Natural killer cell treated with Interleukin-12 subunit alpha and Interleukin-12 subunit beta and Interleukin-15 and Interleukin-18, amount 100 ng/mL, for 72 hours (primary cell): Measurements from ENCODE around the gene MYRIP. TPM values are rescaled to one million over a fixed set of nuclear protein-coding genes. Genes with fewer than 3 reads are reported as not detected.

Experiments
- ATAC-seq, 2 donors: fragments of 150-1000 bp; cut with Tn5 transposase in 1 of 2; sonication (Bioruptor Pico), chemical (Tn5 transposase) in 1 of 2; 2 replicates each; pipeline ENCODE4 v1.10.0; 2021
- DNase-seq: peaks from one replicate; pipeline ENCODE4 v3.0.0; 2022; ENCODE audit warnings: low spot score
- H3K27ac Mint-ChIP-seq, 2 donors: 1 replicate in 1 of 2; 2 replicates in 1 of 2; pipeline ENCODE4 v1.8.0; 2022; ENCODE audit warnings: mixed read lengths in 2 of 2, mild to moderate bottlenecking in 1 of 2, moderate library complexity in 1 of 2
- H3K27me3 Mint-ChIP-seq, 2 donors: 1 replicate in 1 of 2; 2 replicates in 1 of 2; pipeline ENCODE4 v1.8.0; 2022; ENCODE audit warnings: mixed read lengths in 2 of 2
- H3K36me3 Mint-ChIP-seq: one replicate; pipeline ENCODE4 v1.8.0; 2022; ENCODE audit warnings: mixed read lengths
- H3K4me1 Mint-ChIP-seq, 2 donors: 1 replicate in 1 of 2; 2 replicates in 1 of 2; pipeline ENCODE4 v1.8.0; 2022; ENCODE audit warnings: low read depth in 2 of 2, mixed read lengths in 2 of 2, mild to moderate bottlenecking in 1 of 2
- H3K4me3 Mint-ChIP-seq: one replicate; pipeline ENCODE4 v1.8.0; 2022; ENCODE audit warnings: mixed read lengths
- H3K9me3 Mint-ChIP-seq: 2 replicates; pipeline ENCODE4 v1.8.0; 2022; ENCODE audit warnings: mixed read lengths
- total RNA-seq, 2 donors: library from RNA; stranded (reverse); gene quantifications; one replicate each; pipeline ENCODE4 v1.2.3, GENCODE V29; 2022

Gene MYRIP
- total RNA-seq, 2 donors from 2014 or later = not detected

DNA sequence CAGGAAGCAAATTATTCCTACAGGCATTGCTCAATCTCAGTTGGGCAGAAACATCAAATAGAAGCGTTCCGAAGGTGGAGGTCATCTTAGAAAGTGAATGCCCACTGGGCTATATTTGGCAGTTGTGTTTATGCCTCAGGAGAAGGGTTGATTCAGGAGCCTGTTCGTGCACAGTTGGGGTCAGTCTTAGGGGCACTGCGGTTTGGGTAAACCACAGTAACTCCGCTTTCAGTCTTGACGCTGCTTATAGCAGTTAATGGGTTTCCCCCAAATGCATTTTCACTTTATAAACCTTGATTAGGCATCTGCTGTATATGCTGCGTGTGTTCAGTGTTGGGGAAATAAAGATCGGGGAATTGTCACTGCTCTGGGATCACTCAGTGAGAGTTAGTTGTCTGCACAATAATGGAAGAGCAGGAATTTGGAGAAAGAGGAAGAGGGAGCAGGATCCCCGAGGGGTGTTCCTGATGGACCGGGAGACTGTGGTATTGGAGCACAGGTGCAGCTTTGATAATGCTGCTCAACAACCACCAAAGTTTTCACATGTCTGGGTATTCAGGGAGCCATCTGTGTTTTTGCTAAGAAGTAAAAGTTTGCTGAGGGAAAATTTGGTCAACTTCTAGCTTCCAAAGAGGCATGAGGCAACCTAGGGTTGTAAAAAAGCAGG is 375.8 kb downstream of the MYRIP start:
- H3K27ac Mint-ChIP-seq = no peak overlapping the region
- H3K27me3 Mint-ChIP-seq = peaks cover 2 to 7% of the 10 kb centered on the region in 2 donors
- no peak for DNase-seq
- no peak for ATAC-seq
- H3K9me3 Mint-ChIP-seq = no peaks in the 10 kb centered on the region
- H3K4me1 Mint-ChIP-seq = peaks cover 3 to 5% of the 10 kb centered on the region in 2 donors
- no peak overlapping the region for H3K4me3 Mint-ChIP-seq
- H3K36me3 Mint-ChIP-seq = no peaks in the 10 kb centered on the region

DNA sequence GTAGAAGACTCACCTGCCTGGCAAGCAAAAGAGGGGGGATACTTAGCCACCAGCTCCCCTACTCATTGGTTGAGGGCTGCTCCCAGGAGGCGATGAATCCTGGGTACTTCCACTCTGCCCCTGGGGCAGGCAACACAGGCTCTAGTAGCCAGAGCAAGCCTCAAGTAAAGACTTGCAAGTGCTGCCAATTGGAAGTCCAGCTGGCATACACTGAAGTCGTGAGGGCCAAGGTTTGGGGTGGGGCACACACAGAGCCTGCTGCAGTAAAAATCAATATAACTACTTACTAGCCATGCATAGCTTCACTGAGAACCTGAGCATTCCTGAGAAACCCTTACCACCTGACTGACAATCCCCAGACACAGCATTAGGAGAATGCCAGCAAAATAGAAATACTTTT is 377.1 kb downstream of the MYRIP start:
- Mint-ChIP-seq H3K9me3 (no peaks in the 10 kb centered on the region), H3K27ac (no peak overlapping the region), H3K36me3 (no peaks in the 10 kb centered on the region), H3K4me3 (no peak overlapping the region), H3K4me1 (peaks cover 3 to 5% of the 10 kb centered on the region in 2 donors), H3K27me3 (peaks cover 2 to 7% of the 10 kb centered on the region in 2 donors)
- ATAC-seq (no peak), DNase-seq (no peak)

DNA sequence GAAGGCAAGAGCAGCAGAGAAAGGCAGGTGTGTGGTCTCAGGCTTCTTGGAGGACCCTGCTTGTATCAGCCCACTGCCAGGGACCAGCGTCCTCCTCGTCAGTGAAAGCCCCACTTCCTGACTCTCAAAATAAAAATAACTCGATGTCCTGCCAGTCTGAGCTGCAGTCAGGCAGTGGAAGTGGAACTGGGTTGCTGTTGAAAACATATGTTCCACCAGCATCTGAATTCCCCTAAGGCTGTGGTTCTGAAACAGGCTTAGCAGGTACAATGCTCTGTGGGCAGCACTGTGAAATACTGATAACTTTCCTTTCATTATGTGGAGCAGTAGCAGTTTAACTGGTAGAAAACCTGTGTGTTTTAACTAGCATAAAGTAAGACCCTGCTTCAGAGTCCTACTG is 378.5 kb downstream of the MYRIP start:
- no peak overlapping the region for H3K27ac Mint-ChIP-seq
- peaks cover 2 to 7% of the 10 kb centered on the region in 2 donors for H3K27me3 Mint-ChIP-seq
- ATAC-seq = no peak
- H3K4me3 Mint-ChIP-seq = no peak overlapping the region
- H3K4me1 Mint-ChIP-seq = peaks cover 3 to 5% of the 10 kb centered on the region in 2 donors
- DNase-seq = no peak
- H3K36me3 Mint-ChIP-seq = no peaks in the 10 kb centered on the region
- H3K9me3 Mint-ChIP-seq = no peaks in the 10 kb centered on the region

DNA sequence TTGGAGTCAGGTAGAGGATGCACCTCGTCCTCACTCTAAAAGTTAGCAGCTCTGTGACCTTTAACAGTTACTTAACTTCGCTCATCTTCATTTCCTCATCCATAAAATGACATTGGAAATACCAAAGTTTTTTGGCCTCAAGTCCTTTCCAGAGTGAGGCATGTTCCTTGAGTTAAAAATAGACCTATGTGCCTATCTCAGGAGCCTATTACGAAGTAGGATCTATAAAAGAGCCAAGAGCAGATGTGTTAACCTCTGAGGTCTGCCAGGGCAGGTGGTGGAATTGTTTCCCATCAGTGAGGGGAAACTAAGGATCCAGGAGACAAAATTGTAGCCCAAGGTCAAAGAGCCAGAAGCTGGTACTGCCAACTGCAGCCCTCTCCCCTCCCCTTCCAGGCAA is 379.7 kb downstream of the MYRIP start:
- no peak overlapping the region for H3K27ac Mint-ChIP-seq
- H3K27me3 Mint-ChIP-seq = peaks cover 2 to 7% of the 10 kb centered on the region in 2 donors
- H3K9me3 Mint-ChIP-seq = no peaks in the 10 kb centered on the region
- no peaks in the 10 kb centered on the region for H3K36me3 Mint-ChIP-seq
- DNase-seq (no peak), ATAC-seq (no peak)
- peaks cover 3 to 5% of the 10 kb centered on the region in 2 donors for H3K4me1 Mint-ChIP-seq
- H3K4me3 Mint-ChIP-seq = no peak overlapping the region

DNA sequence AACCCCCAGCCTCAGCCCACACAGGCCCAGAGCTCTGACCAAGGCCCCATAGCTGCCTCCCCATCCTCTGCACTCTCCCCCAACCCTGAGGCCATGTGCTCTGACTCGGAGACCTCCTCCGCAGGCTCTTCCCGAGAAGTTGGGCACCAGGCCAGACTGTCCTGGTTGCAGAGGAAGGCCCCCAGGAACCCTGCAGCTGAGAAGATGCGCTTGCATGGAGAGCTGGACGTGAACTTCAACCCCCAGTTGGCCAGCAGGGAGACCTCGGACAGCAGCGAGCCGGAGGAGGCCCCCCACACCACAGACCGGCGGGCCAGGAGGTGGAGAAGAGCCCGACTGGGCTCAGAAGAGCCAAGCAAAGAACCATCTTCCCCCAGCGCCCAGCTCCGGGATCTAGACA is 380.6 kb downstream of the MYRIP start:
- no peak overlapping the region for H3K4me3 Mint-ChIP-seq
- no peak overlapping the region for H3K27ac Mint-ChIP-seq
- no peaks in the 10 kb centered on the region for H3K36me3 Mint-ChIP-seq
- no peak for DNase-seq
- no peaks in the 10 kb centered on the region for H3K9me3 Mint-ChIP-seq
- no peak for ATAC-seq
- H3K27me3 Mint-ChIP-seq = peaks cover 2 to 5% of the 10 kb centered on the region in 2 donors
- H3K4me1 Mint-ChIP-seq = peaks cover 3% of the 10 kb centered on the region in 2 donors

DNA sequence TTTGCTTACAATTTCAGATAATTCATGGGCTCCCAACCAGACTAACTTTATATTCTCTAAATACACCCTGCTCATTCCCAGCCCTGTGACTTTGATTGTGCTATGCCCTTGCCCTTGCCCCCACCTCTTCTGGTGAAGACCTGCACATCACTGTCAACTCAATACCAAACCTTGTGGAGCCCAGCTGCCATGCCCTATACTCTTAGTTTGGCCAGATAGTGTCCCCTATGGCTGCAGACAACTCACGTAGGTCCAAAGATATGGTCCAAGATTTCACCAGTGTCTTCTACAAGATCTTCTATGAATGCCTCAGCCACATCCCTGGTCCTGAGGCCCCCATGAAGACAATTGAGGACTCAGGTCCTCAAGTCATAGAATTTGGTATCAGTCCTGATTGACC is 381.8 kb downstream of the MYRIP start:
- no peak overlapping the region for H3K4me3 Mint-ChIP-seq
- no peaks in the 10 kb centered on the region for H3K4me1 Mint-ChIP-seq
- H3K9me3 Mint-ChIP-seq = no peaks in the 10 kb centered on the region
- no peaks in the 10 kb centered on the region for H3K36me3 Mint-ChIP-seq
- no peaks in the 10 kb centered on the region for H3K27me3 Mint-ChIP-seq
- H3K27ac Mint-ChIP-seq = no peak overlapping the region
- ATAC-seq = no peak
- DNase-seq = no peak

DNA sequence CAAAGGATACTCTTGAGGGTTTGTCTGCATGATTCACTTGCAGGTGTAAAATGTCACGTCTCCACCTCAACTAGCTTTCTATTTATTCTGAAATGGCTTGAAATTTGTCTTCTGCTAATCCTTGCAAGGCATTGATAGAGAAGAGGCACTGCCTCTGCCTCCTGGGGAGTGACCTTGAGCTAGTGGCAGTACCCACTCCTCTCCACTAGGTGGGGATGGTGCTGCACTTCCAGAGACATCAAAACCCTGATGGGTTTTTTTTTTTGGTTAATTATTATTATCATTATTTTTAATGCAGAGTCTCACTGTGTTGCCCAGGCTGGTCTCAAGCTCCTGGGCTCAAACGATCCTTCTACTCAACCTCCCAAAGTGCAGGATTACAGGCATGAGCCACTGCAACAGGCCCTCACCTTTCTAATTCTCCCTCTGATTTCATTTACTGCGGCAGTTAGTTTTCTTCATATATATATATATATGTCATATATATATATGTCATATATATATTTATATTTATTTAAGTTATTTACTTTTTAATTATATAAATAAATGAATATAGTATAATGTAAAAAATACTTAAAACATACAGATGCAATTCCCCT is 382.5 kb downstream of the MYRIP start:
- Mint-ChIP-seq H3K27me3 (no peaks in the 10 kb centered on the region), H3K4me1 (no peaks in the 10 kb centered on the region), H3K27ac (no peak overlapping the region), H3K9me3 (no peaks in the 10 kb centered on the region), H3K4me3 (no peak overlapping the region), H3K36me3 (no peaks in the 10 kb centered on the region)
- DNase-seq = no peak
- ATAC-seq = peak; percentile 59 to 76

DNA sequence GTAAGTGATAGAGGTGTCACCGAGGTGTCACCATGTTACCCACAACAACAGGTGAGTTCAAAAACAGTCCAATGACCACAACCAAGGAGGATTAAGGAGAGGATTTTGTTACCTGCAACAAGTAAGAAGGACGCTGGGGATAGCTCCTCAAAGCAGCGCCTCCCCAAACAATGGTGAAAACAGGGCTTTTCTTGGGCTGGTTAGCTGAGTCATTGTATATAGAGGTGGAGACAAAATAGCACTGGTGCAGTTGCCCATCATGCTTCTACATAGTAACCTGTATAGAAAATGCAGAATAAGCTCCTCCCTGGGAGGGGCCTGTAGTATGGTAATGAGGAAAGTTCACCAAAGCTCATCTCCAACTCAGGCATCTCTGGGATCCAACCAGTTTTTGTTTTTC is 383.2 kb downstream of the MYRIP start:
- H3K4me3 Mint-ChIP-seq = no peak overlapping the region
- no peaks in the 10 kb centered on the region for H3K36me3 Mint-ChIP-seq
- no peak for DNase-seq
- H3K27ac Mint-ChIP-seq = no peak overlapping the region
- H3K27me3 Mint-ChIP-seq = peaks cover 0 to 3% of the 10 kb centered on the region in 2 donors
- no peaks in the 10 kb centered on the region for H3K9me3 Mint-ChIP-seq
- H3K4me1 Mint-ChIP-seq = no peaks in the 10 kb centered on the region
- ATAC-seq = no peak

DNA sequence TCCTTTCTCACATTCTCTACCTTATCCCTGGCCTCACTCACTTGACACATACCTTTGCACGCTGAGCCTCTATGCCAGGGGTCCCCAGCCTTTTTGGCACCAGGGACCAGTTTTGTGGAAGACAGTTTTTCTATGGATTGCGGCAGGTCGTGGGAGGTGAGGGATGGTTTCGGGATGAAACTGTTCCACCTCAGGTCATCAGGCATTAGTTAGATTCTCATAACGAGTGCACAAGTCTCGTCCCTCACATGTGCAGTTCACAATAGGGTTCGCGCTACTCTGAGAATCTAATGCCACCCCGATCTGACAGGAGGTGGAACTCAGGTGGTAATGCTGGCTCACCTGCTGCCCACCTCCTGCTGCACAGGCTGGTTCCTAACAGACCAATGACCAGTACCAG is 387.6 kb downstream of the MYRIP start:
- Mint-ChIP-seq H3K4me3 (no peak overlapping the region), H3K9me3 (no peaks in the 10 kb centered on the region), H3K4me1 (no peaks in the 10 kb centered on the region), H3K27ac (no peak overlapping the region), H3K36me3 (no peaks in the 10 kb centered on the region), H3K27me3 (peaks cover 0 to 7% of the 10 kb centered on the region in 2 donors)
- peak in 1 of 2 donors; percentile 52 for ATAC-seq
- DNase-seq = no peak

DNA sequence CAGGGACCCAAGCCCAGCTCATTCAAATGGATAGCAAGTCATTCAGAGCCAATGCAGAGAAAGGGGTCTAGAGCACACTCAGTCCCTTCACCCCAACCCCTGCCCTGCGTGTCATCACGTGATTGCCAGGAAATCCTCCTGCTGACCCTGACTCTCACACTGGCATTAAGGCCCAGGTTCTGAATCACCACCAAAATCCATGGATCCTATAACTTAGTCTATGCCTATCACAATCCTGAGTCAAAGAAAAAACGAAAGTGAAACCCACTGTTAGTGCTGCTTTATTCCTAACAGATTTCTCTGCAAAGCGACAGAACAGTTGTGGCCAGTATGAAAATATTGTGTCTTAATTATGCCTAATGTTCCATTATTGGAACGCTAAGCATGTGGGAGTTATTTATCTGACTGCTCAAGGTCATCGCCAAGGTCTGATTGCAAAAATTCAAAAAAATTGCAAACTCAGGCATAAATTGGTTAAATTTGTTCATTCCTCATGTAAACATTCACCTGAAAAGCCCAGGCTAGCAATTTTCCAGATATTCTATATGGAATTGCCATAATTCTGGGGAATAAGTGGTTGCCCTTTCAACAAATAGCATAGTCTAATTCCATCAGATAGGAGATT is 391.4 kb downstream of the MYRIP start:
- ATAC-seq = no peak
- Mint-ChIP-seq H3K36me3 (no peaks in the 10 kb centered on the region), H3K4me3 (no peak overlapping the region), H3K27me3 (peaks cover 0 to 7% of the 10 kb centered on the region in 2 donors), H3K27ac (no peak overlapping the region), H3K9me3 (no peaks in the 10 kb centered on the region), H3K4me1 (no peaks in the 10 kb centered on the region)
- DNase-seq = no peak

DNA sequence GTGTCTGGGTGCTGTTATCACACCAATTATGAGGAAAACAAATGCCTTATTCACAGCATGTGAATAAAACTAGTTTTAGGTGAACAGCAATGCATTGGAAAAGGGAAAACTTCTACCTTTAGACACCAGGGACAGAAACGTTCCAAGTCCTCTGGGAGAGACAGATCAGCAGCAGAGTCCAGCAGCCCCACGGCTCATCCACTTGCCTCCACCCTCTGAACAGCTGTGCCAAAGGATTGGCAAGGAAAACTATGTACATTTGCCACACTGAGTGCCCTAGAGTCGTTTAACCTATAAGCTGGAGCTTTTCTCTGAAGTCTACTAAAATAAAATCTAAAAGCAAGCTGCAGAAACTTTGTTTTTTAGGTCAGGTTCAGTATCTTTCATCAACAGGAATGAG is 392.4 kb downstream of the MYRIP start:
- Mint-ChIP-seq H3K27ac (no peak overlapping the region), H3K9me3 (no peaks in the 10 kb centered on the region), H3K4me3 (no peak overlapping the region), H3K36me3 (no peaks in the 10 kb centered on the region), H3K4me1 (no peaks in the 10 kb centered on the region), H3K27me3 (peaks cover 0 to 7% of the 10 kb centered on the region in 2 donors)
- no peak for DNase-seq
- ATAC-seq = no peak

DNA sequence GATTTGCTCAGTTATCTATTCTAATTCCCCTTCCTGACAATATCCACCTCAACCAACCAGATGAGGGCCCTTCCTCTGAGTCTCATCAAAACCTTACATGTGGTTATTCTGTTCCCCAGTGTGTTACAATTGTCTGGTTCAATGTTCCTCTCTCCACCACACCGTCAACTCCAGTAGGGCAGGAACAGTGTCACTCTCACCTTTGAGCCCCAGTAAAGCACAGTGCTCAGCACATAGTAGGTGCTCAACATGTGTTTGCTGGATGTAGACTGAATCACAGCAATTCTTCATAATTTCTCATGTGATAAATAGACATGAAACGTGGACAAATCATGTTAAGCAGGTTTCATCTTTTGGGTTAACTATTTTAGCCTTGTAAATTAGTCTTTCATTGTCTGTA is 397.1 kb downstream of the MYRIP start:
- Mint-ChIP-seq H3K36me3 (no peaks in the 10 kb centered on the region), H3K27me3 (no peaks in the 10 kb centered on the region), H3K4me3 (no peak overlapping the region), H3K27ac (no peak overlapping the region), H3K4me1 (no peaks in the 10 kb centered on the region), H3K9me3 (no peaks in the 10 kb centered on the region)
- no peak for DNase-seq
- no peak for ATAC-seq

DNA sequence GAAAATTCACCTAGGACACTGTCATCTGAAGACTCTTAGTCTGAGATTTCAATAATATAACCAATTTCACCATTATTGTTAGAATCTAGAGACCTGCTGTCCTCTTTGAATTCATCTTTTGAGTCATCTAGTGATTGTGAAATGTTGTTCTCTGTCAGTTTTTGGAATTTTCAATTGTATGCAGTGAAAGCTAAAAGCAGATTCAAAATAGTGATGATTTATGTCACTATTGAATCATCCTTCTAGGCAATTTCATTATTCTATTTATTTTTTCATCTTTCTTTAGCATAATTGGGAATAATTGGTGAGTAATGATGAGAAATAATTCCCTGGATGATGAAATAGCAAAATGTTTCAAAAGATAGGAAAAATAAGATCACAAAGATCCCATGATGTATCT is 398.4 kb downstream of the MYRIP start:
- Mint-ChIP-seq H3K27me3 (no peaks in the 10 kb centered on the region), H3K4me1 (no peaks in the 10 kb centered on the region), H3K36me3 (no peaks in the 10 kb centered on the region), H3K4me3 (no peak overlapping the region), H3K27ac (no peak overlapping the region), H3K9me3 (no peaks in the 10 kb centered on the region)
- DNase-seq (no peak), ATAC-seq (no peak)

DNA sequence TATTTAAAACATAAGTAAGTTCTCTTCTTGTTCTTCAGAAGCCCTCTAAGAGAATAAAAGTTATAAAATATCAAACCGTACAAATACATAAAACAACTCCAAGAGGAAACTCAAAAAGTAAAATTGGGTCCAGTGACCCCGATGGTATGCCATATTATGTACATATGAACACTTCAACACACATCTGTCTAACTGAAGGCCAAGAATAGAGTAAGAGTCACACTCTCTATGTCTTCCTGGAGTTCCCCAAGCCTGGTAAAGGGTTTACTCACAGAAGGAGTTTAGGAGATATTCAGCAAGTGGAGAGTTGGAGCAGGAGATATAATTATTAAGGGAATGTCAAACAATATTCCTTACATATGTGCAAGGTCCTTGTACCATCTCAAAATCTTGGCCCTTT is 398.8 kb downstream of the MYRIP start:
- no peak overlapping the region for H3K4me3 Mint-ChIP-seq
- no peaks in the 10 kb centered on the region for H3K4me1 Mint-ChIP-seq
- H3K27me3 Mint-ChIP-seq = no peaks in the 10 kb centered on the region
- no peak overlapping the region for H3K27ac Mint-ChIP-seq
- H3K36me3 Mint-ChIP-seq = no peaks in the 10 kb centered on the region
- DNase-seq = no peak
- H3K9me3 Mint-ChIP-seq = no peaks in the 10 kb centered on the region
- no peak for ATAC-seq
